Measurements from ENCODE around the gene GIMAP6. TPM values are rescaled to one million over a fixed set of nuclear protein-coding genes. Genes with fewer than 3 reads are reported as not detected.

The GIMAP6 gene
- total and polyA plus RNA-seq, 2 of the 8 experiments (the other 6 are each of a cell fraction or from before 2014, with no cell fraction given), result not detected

- Histone ChIP-seq H4K8ac (ENCODE audit: extremely low read depth, insufficient read depth, low read length) (no peak overlapping the region), H2BK15ac (ENCODE audit: low read length) (no peak overlapping the region), H3K4ac (replicated peaks; ENCODE audit: insufficient read length, low read depth, low read length) (no peak overlapping the region), H3K14ac (ENCODE audit: insufficient read length) (no peak overlapping the region), H3K4me2 (ENCODE audit: insufficient read depth in 1 of 2, low read depth in 2 of 2, low read length in 2 of 2) (no peak overlapping the region), H3K79me2 (ENCODE audit: control insufficient read depth in 1 of 2, insufficient read depth in 2 of 2, low read length in 2 of 2) (no peaks in the 10 kb centered on the region), H4K5ac (ENCODE audit: insufficient read length, low read depth, low read length) (no peak overlapping the region), H2BK120ac (replicated peaks; ENCODE audit: low read depth, low read length) (no peak overlapping the region), H4K20me1 (replicated peaks in 1 of 2; ENCODE audit: control insufficient read depth in 1 of 2, insufficient read depth in 2 of 2, low read length in 2 of 2) (no peaks in the 10 kb centered on the region), H3K56ac (replicated peaks; ENCODE audit: insufficient read length, low read depth, low read length) (no peak overlapping the region), H2BK12ac (ENCODE audit: low read depth, low read length) (no peak overlapping the region), H3K23me2 (ENCODE audit: low read depth, low read length) (no peaks in the 10 kb centered on the region; the same call in 1 of the 2 replicates), H3K27me3 (replicated peaks in 1 of 4; ENCODE audit: control insufficient read depth in 3 of 4, extremely low read depth in 1 of 4, insufficient read depth in 3 of 4, low read length in 3 of 4) (no peaks in the 10 kb centered on the region; a peak in 1 of 7 replicates), H3K27ac (ENCODE audit: low read depth, low read length) (no peak overlapping the region), H3K18ac (ENCODE audit: extremely low read depth, low read length) (no peak overlapping the region), H2BK20ac (ENCODE audit: low read length) (no peak overlapping the region), H2AFZ (ENCODE audit: low read length) (no peak overlapping the region), H3K79me1 (ENCODE audit: low read depth, low read length) (no peaks in the 10 kb centered on the region), H2AK5ac (ENCODE audit: low read depth, low read length) (no peak overlapping the region), H3K9ac (replicated peaks in 1 of 4; ENCODE audit: extremely low read depth in 1 of 4, low read depth in 3 of 4, low read length in 3 of 4) (no peak overlapping the region), H3K36me3 (ENCODE audit: control insufficient read depth in 2 of 4, insufficient read depth in 4 of 4, low read length in 3 of 4) (no peaks in the 10 kb centered on the region), H3K4me3 (ENCODE audit: extremely low read depth in 1 of 4, insufficient read depth in 2 of 4, low read depth in 3 of 4, low read length in 4 of 4) (no peak overlapping the region), H3K9me3 (ENCODE audit: insufficient read depth in 2 of 2, low read depth in 1 of 2, low read length in 1 of 2) (no peaks in the 10 kb centered on the region), H3K23ac (ENCODE audit: insufficient read length) (no peak overlapping the region), H3K4me1 (replicated peaks in 1 of 4; ENCODE audit: control insufficient read depth in 3 of 4, insufficient read depth in 4 of 4, low read length in 3 of 4) (no peaks in the 10 kb centered on the region), H4K91ac (replicated peaks; ENCODE audit: insufficient read length, low read length) (no peak overlapping the region), H2BK5ac (ENCODE audit: low read depth, low read length) (no peak overlapping the region)
- WGBS, 2 experiments (ENCODE audit: extremely low coverage in 1 of 2, insufficient coverage in 1 of 2, insufficient read length in 1 of 2, insufficient replicate concordance in 2 of 2, low coverage in 1 of 2, low lambda C conversion rate in 2 of 2, missing lambda C conversion rate in 1 of 2), result 100% methylated on average over 1 of the region's 1 CpG; no CpG with 5 or more reads in 1 of the 2 experiments
- POLR2A ChIA-PET (ENCODE audit: partially characterized antibody), result no interaction called here
- CTCF ChIA-PET (ENCODE audit: partially characterized antibody), result no interaction called here
- no peak for DNase-seq (ENCODE audit: low read depth in 1 of 2, low spot score in 2 of 2)
- no peak for FAIRE-seq
- TF ChIP-seq JUN (IDR thresholded peaks at IDR 0.05; ENCODE audit: low read depth, low read length) (no peak), HDAC6 (IDR thresholded peaks at IDR 0.05; ENCODE audit: low read depth, low read length) (no peak), CBX8 (IDR thresholded peaks at IDR 0.05; ENCODE audit: borderline replicate concordance, low read depth, low read length) (no peak), MAX (IDR thresholded peaks at IDR 0.05) (no peak), EGR1 (IDR thresholded peaks at IDR 0.05; ENCODE audit: borderline replicate concordance, low read depth, low read length) (no peak), RNF2 (IDR thresholded peaks at IDR 0.05; ENCODE audit: borderline replicate concordance, low read depth, low read length, missing control alignments, poor library complexity, severe bottlenecking) (no peak), SIRT6 (IDR thresholded peaks at IDR 0.05; ENCODE audit: low read length) (no peak), HDAC2 (IDR thresholded peaks at IDR 0.05; ENCODE audit: borderline replicate concordance in 1 of 2, low read depth in 2 of 2, low read length in 2 of 2) (no peak), SAP30 (IDR thresholded peaks at IDR 0.05; ENCODE audit: insufficient read depth, insufficient replicate concordance, low read length) (no peak), FOSL1 (IDR thresholded peaks at IDR 0.05; ENCODE audit: insufficient read depth, low read depth, low read length) (no peak), RXRA (IDR thresholded peaks at IDR 0.05; ENCODE audit: insufficient read depth, low read depth, low read length) (no peak), CEBPB (IDR thresholded peaks at IDR 0.05; ENCODE audit: low read depth, low read length) (no peak), KDM1A (IDR thresholded peaks at IDR 0.05; ENCODE audit: borderline replicate concordance, low read length) (no peak), ZNF274 (IDR thresholded peaks at IDR 0.05; ENCODE audit: borderline replicate concordance, extremely low read depth, low read length) (no peak)
Measured at GRCh38 chr7:150633926-150634325, 1.7 kb upstream of the GIMAP6 start.

Measured in H1 (cell line).